Fibroblast of upper back skin (primary cell): ENCODE results near the gene MED13.
A peak's percentile ranks its signal among the peaks of the same experiment; 100 is the strongest.
"Not testable (repeated sequence)": the region's sequence is repeated elsewhere in the genome, so short reads cannot be mapped to it uniquely, and the experiment has no call there.

Experiments used
- DNase-seq: peaks from one replicate; pipeline ENCODE4 v3.0.0-alpha.2; 2013

The MED13 gene

DNA sequence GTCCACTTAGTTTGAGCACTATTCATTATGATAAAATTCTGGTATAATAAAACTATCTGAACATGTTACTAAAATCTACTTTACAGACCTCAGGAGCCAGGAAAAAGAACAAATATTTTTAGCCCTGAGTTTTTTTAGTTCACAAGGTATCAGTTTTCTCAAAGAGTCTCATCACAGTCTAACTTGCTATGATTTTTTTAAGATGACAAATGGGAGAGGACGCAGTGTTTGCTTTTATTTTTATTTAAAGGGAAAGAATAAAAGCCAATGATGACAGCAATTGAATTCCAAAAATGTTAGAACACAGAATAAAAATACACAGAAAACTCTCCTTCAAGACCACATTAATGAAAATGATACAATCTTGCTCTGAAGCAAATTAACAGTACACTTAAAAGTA is 7.4 kb downstream of the MED13 start:
- no peak for DNase-seq

DNA sequence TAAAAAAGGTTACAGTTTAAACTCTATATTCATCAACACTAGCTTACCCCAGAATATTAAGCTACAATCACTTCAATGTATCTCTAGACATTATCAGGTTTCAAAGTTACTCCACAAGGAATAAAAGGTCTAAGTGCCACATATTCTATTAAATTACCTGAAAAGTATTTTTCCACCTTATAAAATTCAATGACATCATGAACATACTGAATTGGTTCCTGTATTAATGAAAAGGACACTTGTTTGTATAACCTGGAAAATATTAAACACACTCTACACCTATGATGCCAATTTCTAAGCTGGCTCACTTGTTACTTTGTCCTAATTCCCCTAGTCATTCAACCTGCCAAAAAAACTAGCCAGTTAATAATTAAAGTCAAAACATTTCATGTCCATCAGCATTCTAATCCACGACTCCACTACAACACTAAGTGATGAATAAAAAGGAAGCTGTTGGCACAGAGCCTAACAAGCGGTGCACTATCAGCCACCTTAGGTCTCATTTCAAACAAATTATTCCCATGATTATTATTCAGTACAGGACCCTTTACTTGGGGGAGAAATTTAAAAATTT is 12.2 kb downstream of the MED13 start:
- DNase-seq: no peak

DNA sequence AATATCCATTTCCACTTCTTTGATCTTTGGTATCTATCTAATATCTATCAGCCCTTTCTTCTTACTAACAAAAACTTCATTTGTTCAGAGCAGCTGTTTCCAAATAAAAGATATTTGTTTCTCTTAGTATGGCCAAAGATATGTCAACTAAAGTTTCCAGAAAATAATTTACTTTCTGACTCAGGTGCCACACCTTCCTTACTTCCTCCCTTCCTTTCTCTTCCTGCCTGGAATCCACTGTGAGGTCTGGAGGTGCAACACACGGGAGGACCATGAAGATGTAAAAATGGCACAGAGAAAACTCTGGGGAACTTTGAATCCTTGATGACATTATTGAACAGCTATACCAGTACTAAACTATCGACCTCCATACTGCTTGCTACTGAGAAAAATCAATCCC is 14.0 kb downstream of the MED13 start:
- no peak for DNase-seq

DNA sequence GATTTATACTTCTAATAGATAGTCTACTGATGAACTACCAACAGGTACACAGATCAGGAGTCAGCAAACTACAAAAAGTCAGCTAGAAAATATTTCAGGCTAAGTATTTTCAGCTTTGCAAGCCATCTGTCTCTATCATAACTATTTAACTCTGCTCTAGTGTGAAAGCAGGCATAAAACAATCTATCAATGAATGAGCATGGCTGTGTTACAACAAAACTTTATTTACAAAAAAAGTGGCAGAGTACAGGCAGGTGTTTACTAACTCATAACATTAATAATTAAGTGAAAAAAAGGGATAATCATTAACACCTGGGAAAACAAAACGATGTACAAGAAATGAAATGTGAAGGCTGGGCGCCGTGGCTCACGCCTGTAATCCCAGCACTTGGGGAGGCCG is 15.8 kb downstream of the MED13 start:
- DNase-seq: no peak

DNA sequence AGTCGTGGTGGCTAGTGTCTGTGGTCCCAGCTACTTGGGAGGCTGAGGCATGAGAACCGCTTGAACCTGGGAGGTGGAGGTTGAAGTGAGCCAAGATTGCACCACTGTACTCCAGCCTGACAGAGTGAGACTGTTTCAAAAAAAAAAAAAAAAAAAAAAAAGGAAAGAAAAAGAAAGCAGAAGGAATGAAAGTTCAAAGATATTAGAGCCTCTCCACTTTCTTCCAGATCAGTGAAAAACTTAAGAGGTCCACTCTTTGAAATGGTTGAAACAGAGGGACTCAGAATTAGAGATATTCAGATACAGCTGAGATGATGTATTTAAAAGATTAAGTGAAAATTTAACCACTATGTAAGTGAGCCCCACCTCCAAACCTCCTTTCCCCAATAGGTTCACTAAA is 16.8 kb downstream of the MED13 start:
- no peak for DNase-seq

DNA sequence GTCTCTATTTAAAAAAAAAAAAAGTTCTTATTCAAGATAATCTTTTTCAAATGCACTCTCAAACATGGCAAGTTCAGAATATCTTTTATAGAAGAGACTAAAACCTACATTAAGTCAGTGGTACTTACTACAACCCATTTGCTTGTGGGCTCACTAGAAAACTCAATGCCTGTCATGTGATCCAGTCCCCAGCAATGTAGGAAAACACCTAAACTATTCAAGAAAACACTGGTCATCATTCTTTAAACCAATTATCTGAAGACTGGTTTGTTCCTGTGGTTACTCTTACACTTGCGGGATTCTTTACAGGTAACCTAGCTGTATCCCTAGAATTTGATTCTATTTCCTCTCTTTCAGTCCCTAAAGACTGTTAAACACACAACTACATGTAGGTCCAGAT is 19.6 kb downstream of the MED13 start:
- DNase-seq: no peak

DNA sequence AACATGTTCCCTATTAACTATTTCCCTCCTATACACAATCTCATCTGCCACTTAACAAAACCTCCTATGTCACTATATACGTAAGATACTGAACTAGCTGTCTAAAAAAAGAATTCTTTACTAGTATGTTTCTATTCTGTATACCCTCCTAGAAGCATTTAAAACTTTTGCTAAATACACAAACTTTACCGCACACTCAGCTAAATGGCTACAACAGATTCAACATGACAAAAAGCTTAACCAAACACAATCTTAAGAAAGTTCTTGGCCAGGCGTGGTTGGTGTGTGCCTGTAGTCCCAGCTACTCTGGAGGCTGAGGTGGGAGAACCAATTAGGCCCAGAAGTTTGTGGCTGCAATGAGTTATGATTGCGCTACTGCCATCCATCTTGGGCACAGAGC is 20.0 kb downstream of the MED13 start:
- no peak for DNase-seq

DNA sequence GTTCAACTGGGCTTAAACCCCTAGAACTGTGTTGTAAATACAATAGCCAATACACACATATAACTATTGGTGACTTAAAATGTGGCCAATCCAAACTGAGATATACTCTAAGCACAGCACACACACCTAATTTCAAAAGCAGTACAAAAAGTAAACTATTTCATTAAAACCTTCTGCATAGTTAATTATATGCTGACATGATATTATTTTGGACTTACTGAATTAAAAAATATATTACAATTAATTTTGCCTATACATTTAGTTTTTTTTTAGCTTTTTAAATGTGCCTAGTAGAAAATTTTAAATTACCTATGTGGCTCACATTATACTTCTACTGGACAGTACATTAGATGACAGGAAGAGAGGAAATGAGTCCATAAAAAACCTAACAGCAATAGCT is 21.5 kb downstream of the MED13 start:
- DNase-seq: no peak

DNA sequence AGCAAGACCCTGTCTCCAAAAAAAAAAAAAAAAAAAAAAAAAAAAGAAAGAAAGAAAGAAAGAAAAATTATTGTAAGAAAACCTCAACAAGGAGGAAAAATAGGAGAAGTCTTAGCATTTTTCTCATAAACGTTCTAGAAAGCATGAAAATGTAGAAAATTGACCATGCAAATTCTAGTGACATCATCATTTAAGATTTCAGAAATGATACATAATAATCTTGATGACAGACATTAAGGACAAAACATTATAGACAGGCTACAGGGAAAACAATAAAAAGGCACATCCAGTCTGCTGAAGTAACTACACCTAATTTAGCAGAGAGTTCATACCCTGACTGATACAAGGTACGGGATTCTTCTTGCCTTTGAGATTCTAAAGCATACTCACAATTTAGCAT is 21.9 kb downstream of the MED13 start:
- DNase-seq: no peak

DNA sequence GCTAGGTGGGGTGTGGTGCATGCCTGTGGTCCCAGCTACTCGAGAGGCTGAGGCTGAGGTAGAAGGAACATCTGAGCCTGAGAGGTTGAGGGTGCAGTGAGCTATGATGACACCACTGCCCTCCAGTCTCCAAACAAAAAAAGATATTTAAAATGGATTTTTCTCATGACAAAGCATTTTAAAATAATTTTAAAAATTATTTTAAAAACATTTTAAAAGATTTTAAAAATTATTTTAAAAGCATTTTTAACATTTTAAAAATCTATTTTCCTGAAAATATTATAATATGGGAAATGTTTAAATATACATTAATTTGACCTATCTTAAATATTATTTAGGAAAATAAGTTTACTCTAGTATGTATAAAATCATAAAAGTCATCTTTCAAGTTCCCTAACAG is 26.8 kb downstream of the MED13 start:
- no peak for DNase-seq

DNA sequence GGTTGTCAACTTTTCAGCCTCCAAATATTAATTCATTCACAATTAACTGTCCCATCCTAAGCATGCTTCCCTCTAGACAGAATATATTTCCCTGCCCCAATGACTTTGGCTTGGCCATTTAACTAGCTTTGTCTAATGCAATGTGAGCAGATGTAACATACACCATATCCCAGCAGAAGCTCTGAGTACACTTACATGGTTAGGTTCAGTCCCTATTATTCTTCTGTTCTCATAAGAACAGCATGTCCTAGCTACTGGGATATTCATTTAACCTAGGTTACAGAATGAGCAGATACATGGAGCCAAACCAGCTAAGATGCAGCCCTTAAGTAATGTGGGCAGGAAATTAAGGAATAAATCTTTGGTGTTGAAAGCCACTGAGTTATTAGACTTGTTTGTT is 31.8 kb downstream of the MED13 start:
- no peak for DNase-seq

DNA sequence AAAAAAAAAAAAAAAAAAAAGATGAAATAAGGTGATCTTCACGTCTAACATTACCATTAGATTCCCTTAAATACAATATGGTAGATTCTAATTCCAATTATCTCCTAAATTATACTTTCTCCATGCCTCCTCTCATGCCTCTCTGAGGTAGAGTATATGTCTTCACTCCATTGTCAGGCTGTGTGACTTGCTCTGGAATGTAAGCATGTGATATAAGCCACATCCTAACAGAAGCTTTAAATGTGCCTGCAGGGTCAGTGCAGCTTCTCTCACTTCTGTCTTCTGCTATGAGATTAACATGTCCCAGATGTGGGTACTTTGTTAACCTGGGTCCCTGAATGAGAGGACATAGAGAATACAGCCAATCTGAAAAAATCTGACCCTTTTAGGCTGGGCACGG is 32.6 kb downstream of the MED13 start:
- DNase-seq: no peak

DNA sequence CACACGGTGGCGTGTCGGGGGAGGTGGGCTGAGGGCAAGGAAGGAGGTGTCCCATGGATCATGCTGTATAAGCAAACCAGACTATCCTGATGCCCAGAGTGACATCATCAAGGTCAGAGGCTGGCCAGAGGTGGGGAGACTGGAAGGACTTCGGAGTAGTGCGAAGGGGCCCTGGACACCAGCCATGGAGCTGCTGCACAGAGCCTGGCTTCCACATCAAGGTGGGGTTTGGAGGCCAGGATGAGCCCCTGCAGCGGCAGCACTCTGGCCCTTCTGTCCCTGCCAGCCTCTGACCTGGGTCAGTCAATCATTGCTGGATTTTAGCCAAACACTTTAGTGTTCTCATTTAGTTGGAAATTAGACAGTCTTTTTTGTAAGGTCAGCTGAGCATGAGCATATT is 34.8 kb downstream of the MED13 start:
- no peak for DNase-seq

DNA sequence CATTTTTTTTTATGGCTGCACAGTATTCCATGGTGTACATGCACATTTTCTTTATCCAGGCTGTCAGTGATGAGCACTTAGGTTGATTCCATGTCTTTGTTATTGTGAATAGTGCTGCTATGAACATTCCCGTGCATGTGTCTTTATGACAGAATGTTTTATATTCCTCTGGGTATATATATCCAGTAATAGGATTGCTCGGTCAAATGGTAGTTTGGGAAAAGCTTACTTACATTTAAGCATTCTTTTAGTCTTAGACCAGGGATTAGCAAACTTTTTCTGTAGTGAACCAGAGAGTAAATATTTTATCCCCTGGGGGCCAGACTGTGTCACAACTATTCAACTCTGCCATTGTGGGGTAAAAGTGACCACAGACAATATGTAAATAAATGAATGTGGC is 40.2 kb downstream of the MED13 start:
- peak; percentile 1 for DNase-seq

DNA sequence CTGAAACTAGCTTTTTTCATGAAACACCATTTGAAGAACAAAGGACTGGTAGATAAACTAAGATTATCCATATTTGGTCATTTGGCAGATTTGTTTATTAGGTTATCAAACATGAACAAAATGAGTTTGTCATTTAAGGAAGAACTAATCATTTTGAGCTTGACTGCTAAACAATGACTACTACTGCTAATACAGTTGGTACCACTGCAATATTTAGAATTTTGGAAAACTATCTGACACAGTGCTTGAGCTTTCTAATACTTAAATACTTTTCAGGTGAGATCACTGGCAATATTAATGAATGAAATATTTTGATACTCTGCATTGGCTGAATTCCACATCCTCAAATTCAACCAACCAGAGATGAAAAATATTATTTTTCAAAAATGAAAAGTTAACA is 47.2 kb downstream of the MED13 start:
- peak; percentile 22 for DNase-seq

DNA sequence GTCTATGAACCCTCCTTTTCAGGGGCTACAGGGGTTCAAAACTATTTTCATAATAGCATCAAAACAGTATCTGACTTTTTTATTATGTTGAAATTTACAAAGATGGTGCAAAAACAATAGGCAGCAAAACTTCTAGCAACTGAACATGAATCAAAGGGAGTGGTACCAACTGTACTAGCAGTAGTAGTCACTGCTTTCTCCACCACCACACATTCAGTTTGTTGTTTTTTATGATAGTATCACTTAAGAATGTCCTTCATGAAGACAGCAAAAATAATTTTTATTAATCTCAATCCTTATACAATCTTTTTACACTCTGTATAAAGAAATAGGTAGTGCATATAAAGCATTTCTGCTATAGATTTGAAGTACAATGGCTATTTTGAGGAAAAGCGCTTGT is 47.6 kb downstream of the MED13 start:
- no peak for DNase-seq

DNA sequence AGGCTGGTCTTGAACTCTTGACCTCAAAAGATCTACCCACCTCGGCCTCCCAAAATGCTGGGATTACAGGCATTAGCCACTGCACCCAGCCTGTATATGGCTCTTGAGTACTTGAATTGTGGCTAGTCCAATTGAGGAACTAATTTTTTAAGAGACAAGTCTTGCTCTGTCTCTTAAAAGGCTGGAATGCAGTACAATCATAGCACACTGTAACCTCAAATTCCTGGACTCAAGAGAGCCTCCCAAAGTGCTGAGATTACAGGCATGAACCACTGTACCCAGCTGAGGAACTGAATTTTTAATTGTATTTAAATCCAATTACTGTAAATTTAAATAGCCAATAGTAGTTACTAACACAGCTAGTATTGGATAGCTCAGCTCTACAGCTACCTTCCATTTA is 50.6 kb downstream of the MED13 start:
- DNase-seq: peak; percentile 16

DNA sequence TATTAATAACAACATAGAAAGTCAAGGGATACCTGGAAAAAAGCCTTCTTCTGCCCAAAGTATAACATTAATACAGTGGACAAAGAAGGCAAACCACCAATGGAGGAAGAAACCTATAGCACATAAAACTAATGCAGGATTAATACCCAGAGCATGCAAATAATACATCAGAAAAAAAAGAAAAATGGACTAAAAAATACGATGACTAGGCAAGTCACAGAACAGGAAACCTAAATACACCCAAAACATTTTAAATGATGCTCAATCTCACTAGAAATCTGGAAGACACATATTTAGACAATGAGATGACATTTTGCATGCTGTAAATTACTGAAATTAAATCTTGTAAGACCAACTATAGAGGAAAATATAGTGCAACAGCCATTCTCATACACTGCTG is 55.9 kb downstream of the MED13 start:
- DNase-seq: no peak

DNA sequence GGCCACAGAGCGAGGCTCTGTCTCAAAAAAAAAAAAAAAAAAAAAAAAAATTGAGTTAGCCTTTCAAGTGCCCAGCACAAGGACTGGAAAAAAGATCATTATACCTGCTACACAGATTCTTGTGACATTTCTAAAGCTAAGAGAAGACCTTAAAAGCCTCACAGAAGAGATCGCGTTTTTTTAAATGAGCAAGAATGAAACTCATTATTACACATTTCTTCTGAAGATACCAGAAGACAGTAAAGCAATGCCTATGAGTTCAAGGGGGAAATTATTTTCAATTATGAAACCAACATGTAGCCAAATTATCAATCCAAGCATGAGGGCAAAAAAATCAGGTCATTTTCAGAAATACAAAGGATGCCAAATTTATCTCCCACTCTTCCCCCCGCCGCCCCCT is 56.8 kb downstream of the MED13 start:
- DNase-seq: no peak

DNA sequence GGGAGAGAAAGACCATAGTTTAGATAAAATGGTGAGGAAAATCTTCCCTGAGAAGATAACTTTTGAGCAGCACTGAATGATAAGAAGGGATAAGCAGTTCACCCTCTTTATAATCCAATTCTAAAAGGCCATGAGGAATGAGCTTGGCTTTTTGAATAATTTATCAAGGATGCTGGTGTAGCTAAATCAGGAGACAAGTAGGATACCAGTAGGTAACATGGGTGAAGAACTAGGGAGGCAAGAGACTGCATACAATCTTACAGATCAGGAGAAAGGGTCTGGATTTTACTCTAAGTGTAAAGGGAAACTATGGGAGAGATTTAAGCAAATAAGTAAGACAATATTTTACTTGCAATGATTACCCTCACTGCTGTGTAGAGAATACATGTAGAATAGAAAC is 60.7 kb downstream of the MED13 start:
- DNase-seq: no peak

DNA sequence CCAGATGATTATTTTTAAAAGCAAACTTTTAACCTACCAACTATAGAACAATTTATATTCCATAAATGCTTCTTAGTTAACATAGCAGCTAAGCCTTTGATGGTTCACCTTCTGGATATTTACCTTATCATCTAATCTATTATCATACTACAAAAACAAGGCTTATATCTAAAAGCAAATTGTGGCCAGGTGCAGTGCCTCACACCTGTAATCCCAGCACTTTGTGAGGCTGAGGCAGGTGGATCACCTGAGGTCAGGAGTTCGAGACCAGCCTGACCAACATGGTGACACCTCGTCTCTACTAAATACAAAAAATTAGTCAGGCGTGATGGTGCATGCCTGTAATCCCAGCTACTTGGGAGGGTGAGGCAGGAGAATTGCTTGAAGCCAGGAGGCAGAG is 61.9 kb downstream of the MED13 start:
- DNase-seq: not testable (repeated sequence)

DNA sequence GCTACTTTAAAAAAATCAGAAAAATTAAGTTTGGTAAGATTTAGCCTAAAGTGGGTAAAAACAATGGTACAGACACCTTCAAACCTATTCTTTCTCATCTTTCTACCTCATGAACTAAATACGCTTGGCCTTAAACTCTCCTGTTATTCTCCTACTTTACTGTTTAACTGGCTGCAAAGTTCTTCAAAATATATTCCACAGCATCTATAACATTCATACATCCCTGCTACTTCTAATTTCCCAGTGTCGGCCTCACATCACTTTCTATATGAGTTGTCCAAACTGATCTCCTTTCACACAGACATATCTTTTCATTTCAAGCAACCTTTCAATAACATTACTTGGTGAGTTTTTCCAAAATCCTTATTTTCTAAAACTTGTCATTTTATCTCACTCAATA is 64.0 kb downstream of the MED13 start:
- no peak for DNase-seq

DNA sequence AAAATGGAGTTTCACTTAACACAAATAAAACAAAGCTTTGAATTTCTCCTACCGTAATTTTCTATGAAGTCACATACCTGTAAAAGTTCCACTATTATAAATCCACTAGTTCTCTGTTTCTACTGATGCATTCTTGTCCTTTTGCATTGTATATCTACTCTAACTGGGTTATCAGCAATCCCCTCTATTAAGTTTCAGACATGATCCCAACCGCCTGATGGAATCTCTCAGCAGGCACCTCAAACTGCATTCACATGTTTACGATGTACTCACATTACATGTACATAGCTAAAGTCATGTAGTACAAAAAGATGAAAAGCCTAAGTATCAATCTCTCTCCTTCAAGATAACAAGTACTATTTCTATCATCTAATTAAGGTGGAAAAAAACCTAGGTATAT is 64.9 kb downstream of the MED13 start:
- DNase-seq: no peak

DNA sequence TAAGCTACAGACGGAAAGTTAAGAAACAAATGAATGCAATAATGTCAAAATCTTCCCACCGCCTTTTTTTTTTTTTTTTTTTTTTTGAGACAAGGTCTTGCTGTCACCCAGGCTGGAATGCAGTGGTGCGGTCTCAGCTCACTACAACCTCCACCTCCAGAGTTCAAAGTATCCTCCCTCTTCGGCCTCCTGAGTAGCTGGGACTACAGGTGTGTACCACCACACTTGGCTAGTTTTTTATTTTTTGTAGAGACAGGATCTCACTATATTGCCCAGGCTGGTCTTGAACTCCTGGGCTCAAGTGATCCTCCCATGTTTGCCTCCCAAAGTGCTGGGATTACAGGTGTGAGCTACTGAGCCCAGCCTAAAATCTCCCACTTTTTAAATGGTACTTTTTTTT is 66.5 kb downstream of the MED13 start:
- not testable (repeated sequence) for DNase-seq

DNA sequence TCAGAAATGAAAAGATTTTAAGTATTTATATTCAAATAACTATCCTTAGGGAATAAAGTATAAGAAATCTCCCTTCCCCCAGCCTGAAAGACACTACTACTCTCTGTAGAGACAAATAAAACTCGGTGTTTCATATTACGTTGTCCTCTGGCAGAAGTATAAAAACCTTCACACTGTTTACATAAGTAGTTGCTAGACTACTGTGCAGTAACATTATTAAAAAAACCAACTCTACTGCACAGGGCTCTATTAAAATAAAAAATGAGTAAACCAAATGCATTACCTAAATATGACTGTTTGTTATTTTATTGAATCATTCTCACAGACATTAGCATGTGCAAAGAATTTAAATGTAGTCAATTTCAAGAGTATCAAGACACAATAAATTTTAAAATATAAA is 67.4 kb downstream of the MED13 start:
- DNase-seq: peak; percentile 6
